Panc1 (cell line): ENCODE results near the gene MTURN.

Source experiments
- POLR2AphosphoS5 ChIP-seq: IDR thresholded peaks from 2 replicates; pipeline ENCODE4 v1.6.1; 2012; ENCODE audit warnings: mild to moderate bottlenecking, low read depth, low read length, moderate library complexity
- TF ChIP-seq, protein P1 (sequence below): fragments of 450-650 bp; IDR thresholded peaks from 2 replicates; pipeline ENCODE4 v1.5.1; 2017; ENCODE audit warnings: mild to moderate bottlenecking

DNA sequence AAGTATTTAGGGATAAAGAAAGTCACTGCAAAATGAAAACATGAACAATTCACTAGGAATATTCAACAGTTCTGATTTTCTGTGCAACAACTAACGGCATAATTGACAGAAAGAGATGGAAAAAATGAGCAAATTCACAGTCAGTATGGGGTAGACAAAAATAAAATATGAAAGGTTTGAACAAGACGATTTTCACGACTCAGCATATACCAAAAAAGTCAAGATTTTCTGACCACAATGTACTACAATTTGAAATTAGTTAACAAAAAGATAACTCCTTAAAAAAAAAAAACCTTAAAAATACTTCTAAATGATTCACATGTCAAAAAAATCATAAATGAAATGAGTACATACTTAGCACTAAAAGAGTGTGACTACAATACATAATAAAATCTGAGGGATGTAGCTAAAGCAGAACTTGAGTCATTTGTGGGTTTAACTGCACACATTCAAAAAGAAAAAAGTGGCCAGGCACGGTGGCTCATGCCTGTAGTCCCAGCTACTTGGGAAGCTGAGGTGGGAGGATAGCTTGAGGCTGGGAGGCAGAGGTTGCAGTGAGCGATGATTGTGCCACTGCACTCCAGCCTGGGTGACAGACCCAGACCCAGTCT is 22.6 kb upstream of the MTURN start:
- TF ChIP-seq, protein P1, sequence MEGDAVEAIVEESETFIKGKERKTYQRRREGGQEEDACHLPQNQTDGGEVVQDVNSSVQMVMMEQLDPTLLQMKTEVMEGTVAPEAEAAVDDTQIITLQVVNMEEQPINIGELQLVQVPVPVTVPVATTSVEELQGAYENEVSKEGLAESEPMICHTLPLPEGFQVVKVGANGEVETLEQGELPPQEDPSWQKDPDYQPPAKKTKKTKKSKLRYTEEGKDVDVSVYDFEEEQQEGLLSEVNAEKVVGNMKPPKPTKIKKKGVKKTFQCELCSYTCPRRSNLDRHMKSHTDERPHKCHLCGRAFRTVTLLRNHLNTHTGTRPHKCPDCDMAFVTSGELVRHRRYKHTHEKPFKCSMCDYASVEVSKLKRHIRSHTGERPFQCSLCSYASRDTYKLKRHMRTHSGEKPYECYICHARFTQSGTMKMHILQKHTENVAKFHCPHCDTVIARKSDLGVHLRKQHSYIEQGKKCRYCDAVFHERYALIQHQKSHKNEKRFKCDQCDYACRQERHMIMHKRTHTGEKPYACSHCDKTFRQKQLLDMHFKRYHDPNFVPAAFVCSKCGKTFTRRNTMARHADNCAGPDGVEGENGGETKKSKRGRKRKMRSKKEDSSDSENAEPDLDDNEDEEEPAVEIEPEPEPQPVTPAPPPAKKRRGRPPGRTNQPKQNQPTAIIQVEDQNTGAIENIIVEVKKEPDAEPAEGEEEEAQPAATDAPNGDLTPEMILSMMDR: no peak
- TF ChIP-seq POLR2AphosphoS5: no peak
